AG10803 (cell line): Measurements from ENCODE around the gene RASAL2.

Experiments
- DNase-seq: peaks from one replicate; pipeline ENCODE4 v3.0.0; 2010; ENCODE audit warnings: low read depth
- H3K4me3 ChIP-seq: 2 replicates; pipeline ENCODE4 v1.5.1; 2011; ENCODE audit warnings: mild to moderate bottlenecking, low read length, control low read depth
- TF ChIP-seq, protein P1 (sequence below): conservative IDR thresholded peaks from 2 replicates; pipeline ENCODE4 v1.5.1; 2011; ENCODE audit warnings: mild to moderate bottlenecking, low read length, control low read depth, inconsistent platforms

The RASAL2 gene

DNA sequence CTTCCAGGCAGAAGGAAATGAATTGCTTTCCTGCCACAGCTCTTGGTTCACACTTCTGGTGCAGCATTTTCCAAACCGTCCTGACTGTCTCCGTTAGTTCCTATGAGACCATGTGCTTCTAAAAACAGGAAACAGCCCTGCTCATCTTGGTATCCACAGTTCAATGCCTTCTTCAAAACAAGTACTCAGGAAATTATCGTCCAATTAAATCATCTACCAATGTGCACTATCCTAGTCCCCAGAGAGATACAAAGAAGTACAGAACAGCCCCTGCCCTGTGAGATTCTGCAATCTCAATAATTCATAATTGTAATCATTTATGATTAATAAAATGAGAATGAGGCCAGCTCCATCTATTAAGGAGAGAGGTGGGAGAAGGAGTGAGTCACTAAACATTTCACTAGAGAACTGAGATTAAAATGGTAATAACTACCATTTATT is 391.7 kb downstream of the RASAL2 start:
- no peak overlapping the region for H3K4me3 ChIP-seq

DNA sequence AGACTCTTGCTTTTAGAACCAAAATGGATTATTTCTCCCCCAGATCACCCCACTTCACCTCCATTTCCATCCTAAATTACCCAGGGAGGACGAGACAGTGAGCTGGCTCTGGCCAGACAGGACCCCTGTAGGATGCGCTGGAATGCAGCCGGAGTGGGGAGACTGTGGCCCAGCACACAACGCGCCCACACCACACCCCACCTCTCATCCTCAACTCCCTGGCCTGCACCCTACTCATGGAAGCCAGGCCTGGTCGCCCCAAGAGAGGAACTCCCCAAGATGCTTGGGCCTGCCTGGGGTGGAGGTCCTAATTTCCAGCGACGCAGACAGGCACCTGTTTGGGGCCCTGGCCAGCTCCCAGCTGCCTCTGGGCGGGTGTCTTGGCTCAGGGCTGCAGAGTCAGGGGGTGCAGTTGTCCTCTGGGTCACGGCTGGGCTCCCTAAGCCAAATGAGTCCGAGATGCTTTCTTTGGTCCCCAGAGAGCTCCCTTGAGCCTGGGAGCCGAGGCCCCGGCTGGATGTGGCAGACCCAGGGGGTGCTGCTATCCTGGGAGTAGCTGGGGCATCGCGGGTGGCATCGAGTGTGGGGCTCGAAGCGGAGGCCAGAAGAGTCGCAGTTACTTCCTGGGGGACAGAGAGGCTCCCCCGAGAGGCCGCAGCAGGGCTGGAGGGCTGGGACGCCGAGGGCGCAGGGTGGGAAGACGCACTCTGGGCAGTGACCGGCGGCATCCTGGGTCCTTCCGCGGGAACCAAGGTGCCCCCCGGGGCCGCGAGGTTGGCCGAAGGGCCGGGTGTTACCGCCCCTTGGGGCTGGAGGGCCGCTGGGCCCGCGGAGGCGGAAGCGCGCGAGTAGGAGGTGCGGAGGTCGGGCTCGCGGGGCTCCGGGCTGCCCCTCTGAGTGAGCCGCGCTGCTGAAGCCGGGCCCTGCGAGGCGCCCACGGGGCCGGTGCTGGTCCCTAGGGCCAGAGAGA is 392.5 kb downstream of the RASAL2 start:
- TF ChIP-seq, protein P1, sequence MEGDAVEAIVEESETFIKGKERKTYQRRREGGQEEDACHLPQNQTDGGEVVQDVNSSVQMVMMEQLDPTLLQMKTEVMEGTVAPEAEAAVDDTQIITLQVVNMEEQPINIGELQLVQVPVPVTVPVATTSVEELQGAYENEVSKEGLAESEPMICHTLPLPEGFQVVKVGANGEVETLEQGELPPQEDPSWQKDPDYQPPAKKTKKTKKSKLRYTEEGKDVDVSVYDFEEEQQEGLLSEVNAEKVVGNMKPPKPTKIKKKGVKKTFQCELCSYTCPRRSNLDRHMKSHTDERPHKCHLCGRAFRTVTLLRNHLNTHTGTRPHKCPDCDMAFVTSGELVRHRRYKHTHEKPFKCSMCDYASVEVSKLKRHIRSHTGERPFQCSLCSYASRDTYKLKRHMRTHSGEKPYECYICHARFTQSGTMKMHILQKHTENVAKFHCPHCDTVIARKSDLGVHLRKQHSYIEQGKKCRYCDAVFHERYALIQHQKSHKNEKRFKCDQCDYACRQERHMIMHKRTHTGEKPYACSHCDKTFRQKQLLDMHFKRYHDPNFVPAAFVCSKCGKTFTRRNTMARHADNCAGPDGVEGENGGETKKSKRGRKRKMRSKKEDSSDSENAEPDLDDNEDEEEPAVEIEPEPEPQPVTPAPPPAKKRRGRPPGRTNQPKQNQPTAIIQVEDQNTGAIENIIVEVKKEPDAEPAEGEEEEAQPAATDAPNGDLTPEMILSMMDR, result no peak
- no peak for DNase-seq
- H3K4me3 ChIP-seq, result peak overlapping the region; percentile 9; the same call in 1 of the 2 replicates

More for the DNA sequence above, 391.7 kb downstream of the RASAL2 start:
- no peak for DNase-seq
- TF ChIP-seq, protein P1, result no peak

DNA sequence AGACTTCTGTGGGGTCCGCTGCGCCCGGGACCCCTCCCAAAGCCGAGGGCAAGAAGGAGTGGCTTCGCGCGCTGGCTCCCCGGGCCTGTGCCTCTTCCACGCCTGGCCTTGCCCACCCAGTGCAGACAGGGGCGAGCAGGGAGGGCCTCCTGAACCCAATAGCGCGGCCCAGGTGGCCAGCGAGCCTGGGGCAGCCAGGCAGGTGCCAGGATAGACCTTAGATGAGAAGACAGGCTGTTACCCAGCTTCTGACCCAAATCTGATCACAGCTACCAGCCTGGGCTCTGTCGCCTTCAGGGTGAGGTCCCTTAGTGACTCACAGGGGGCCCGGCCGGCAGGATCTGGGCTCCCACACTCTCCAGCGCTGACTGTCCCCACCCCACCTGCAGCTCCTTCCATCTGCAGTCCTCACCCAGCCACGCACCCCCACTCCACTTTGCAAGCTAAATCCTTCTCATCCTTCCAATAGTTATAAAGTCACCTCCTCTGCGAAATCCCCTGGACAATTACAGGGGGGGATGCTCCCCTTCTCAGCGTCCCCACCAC is 393.2 kb downstream of the RASAL2 start:
- DNase-seq, result no peak
- H3K4me3 ChIP-seq, result peak overlapping the region; percentile 9; the same call in 1 of the 2 replicates
- TF ChIP-seq, protein P1, result no peak

DNA sequence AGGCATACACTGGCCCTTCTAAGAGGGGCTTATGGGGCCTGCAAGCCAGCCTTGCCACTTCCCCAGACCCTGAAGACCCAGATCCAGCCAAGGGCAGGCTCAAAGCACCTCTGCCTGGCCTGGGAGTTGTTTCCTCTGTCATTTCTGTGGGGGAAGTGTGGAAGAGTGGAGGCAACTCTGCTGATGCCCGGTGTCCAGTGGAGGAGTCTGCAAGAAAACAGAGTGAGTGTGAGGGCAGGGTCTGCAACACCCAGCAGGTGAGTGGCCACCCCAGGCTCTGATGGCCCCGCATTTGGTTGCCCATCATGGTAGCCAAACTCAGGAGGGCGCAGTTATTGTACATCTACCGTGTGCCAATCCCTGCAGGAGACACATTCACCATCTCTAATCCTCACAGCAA is 394.5 kb downstream of the RASAL2 start:
- no peak overlapping the region for H3K4me3 ChIP-seq
- no peak for DNase-seq
- TF ChIP-seq, protein P1, result no peak

DNA sequence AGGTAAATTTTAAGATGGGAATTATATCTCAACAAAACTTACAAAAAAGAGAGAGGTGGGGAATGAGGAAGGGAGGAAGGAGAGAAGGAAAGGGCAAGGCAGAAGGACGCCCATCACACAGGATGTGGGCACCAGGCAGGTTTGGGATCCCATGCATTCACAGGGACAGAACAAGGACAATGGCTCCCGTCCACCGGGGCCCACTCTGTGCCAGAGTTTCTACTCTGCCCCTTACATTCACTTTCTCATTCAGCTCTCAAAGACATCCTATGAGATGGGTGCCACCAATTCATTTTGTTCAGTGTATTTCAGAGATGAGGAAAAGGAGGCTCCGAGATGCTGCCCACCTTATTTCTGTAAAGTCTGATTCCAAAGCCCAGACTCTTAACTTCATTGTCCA is 395.5 kb downstream of the RASAL2 start:
- H3K4me3 ChIP-seq, result no peak overlapping the region
- no peak for DNase-seq
- TF ChIP-seq, protein P1, result no peak

DNA sequence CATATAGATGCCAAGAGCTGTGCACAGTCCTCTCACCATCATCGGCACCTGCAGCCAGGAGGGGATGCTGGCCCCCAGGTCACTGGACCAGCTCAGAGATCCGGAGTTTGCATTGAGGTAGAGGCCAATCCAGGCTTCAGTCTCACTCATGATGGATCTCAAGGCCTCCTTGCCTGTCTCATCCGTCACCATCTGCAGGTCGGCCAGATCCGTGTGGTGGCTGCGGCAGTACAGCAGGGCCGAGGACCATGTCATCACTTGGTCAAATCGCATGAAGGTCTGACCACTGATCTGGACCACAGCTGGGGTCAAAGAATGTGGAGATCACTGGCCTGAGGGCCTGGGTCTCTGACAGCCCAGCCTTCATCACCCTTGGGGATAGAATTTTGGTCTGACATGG is 396.2 kb downstream of the RASAL2 start:
- TF ChIP-seq, protein P1, result no peak
- DNase-seq, result no peak
- no peak overlapping the region for H3K4me3 ChIP-seq
